ENCODE measurements around the gene PFKP.

PFKP gene

GRCh38 chr10:3172446-3173170 lies 105.3 kb downstream of the PFKP start, which contains the start of gene PITRM1 (continued):
- no peak for TF ChIP-seq ZNF513 (tag by site-specific recombination; IDR thresholded peaks at IDR 0.05)
- TF ChIP-seq TSHZ1 (tag by site-specific recombination; IDR thresholded peaks at IDR 0.05; ENCODE audit: borderline replicate concordance): no peak
- peak; percentile 60; the same call in 1 of the 2 replicates for TF ChIP-seq ZFP69B (tag by site-specific recombination; IDR thresholded peaks at IDR 0.05)
- no peak for TF ChIP-seq ZNF211 (tag by site-specific recombination; IDR thresholded peaks at IDR 0.05; ENCODE audit: low read depth)
- TF ChIP-seq BCL6B (tag by site-specific recombination; IDR thresholded peaks at IDR 0.05): no peak
- peak; percentile 88 for TF ChIP-seq SP2 (tag by site-specific recombination; IDR thresholded peaks at IDR 0.05)
- no peak for TF ChIP-seq ZNF239 (tag by site-specific recombination; IDR thresholded peaks at IDR 0.05)
- TF ChIP-seq PRDM2 (tag by site-specific recombination; IDR thresholded peaks at IDR 0.05; ENCODE audit: borderline replicate concordance): no peak
- TF ChIP-seq ZNF324 (tag by site-specific recombination; IDR thresholded peaks at IDR 0.05): 0 out of 2 replicates have a peak, but pooled peaks have one; percentile 22
- no peak for TF ChIP-seq ZNF654 (tag by site-specific recombination; IDR thresholded peaks at IDR 0.05; ENCODE audit: low read depth)
- TF ChIP-seq REST (tag by site-specific recombination; IDR thresholded peaks at IDR 0.05): 0 out of 2 replicates have a peak, but pooled peaks have one; percentile 27
- no peak; the same call in 1 of the 2 replicates for TF ChIP-seq OVOL3 (tag by site-specific recombination; IDR thresholded peaks at IDR 0.05)
- peak; percentile 83 for TF ChIP-seq EGR2 (tag by site-specific recombination; IDR thresholded peaks at IDR 0.05; ENCODE audit: low read depth)
- TF ChIP-seq ZBTB21 (tag by site-specific recombination; IDR thresholded peaks at IDR 0.05): no peak
- no peak for TF ChIP-seq ZNF19 (tag by site-specific recombination; IDR thresholded peaks at IDR 0.05; ENCODE audit: low read depth)
- TF ChIP-seq GFI1B (tag by site-specific recombination; IDR thresholded peaks at IDR 0.05): no peak
- TF ChIP-seq ZNF169 (tag by site-specific recombination; IDR thresholded peaks at IDR 0.05): no peak
- peak; percentile 69; the same call in 1 of the 2 replicates for TF ChIP-seq ZNF561 (tag by site-specific recombination; IDR thresholded peaks at IDR 0.05; ENCODE audit: borderline replicate concordance)
- TF ChIP-seq KLF16 (tag by site-specific recombination; IDR thresholded peaks at IDR 0.05): peak; percentile 32; the same call in 1 of the 2 replicates
- TF ChIP-seq ZNF48 (tag by site-specific recombination; IDR thresholded peaks at IDR 0.05): no peak
- no peak; the same call in 1 of the 2 replicates for TF ChIP-seq ZNF76 (tag by site-specific recombination; IDR thresholded peaks at IDR 0.05; ENCODE audit: borderline replicate concordance, low read depth)
- no peak for TF ChIP-seq ZNF664 (tag by site-specific recombination; IDR thresholded peaks at IDR 0.05)

Data from HEK293 (cell line).